Naive B cell (primary cell): ENCODE data around the gene ATAD3B. TPM values are rescaled to one million over a fixed set of nuclear protein-coding genes. Genes with fewer than 3 reads are reported as not detected.
"Not testable (repeated sequence)": the region's sequence is repeated elsewhere in the genome, so short reads cannot be mapped to it uniquely, and the experiment has no call there.

Experiments
- ATAC-seq, 2 donors: fragments of 150-1000 bp; cut with Tn5 transposase; 2 replicates each; pipeline ENCODE4 v1.10.0; 2021; ENCODE audit warnings: low read depth in 2 of 2, mild to moderate bottlenecking in 2 of 2, moderate library complexity in 2 of 2
- DNase-seq: peaks from one replicate; pipeline ENCODE4 v3.0.0; 2022
- H3K27ac Mint-ChIP-seq, 6 donors: one replicate each; pipeline ENCODE4 v1.8.0; 2020 to 2022; ENCODE audit warnings: mild to moderate bottlenecking in 6 of 6, mixed read lengths in 6 of 6, moderate library complexity in 5 of 6, inconsistent platforms in 2 of 6
- H3K27me3 Mint-ChIP-seq, 3 donors: one replicate each; pipeline ENCODE4 v1.8.0; 2021 to 2022; ENCODE audit warnings: mixed read lengths in 3 of 3, mild to moderate bottlenecking in 1 of 3
- H3K36me3 Mint-ChIP-seq, 2 donors: one replicate each; pipeline ENCODE4 v1.8.0; 2020 to 2022; ENCODE audit warnings: mixed read lengths in 2 of 2, inconsistent platforms in 1 of 2, mild to moderate bottlenecking in 1 of 2
- H3K4me1 Mint-ChIP-seq, 3 donors: one replicate each; pipeline ENCODE4 v1.8.0; 2020 to 2022; ENCODE audit warnings: mixed read lengths in 3 of 3, inconsistent platforms in 1 of 3, mild to moderate bottlenecking in 1 of 3, moderate library complexity in 1 of 3
- H3K4me3 Mint-ChIP-seq, 8 donors: one replicate each; pipeline ENCODE4 v1.8.0; 2020 to 2022; ENCODE audit warnings: mild to moderate bottlenecking in 8 of 8, mixed read lengths in 8 of 8, moderate library complexity in 8 of 8, inconsistent platforms in 2 of 8
- H3K9me3 Mint-ChIP-seq, 7 donors: one replicate each; pipeline ENCODE4 v1.8.0; 2020 to 2022; ENCODE audit warnings: mixed read lengths in 7 of 7, mild to moderate bottlenecking in 5 of 7, inconsistent platforms in 2 of 7, moderate library complexity in 1 of 7
- polyA plus RNA-seq, 6 donors: library from polyadenylated mRNA; unstranded; fragments of 300-500 nt; fragmentation: Illumina TruSeq; gene quantifications; one replicate each; pipeline ENCODE4 v1.2.3, GENCODE V29; 2021; ENCODE audit warnings: low read depth in 6 of 6

ATAD3B gene
- polyA plus RNA-seq, 6 donors from 2014 or later: 0.20 to 10.2 (median 2.9) TPM

- Mint-ChIP-seq H3K27me3 (peaks cover 12 to 78% (median 36%) of the 10 kb centered on the region in 3 donors), H3K4me3 (peak overlapping the region in 1 of 8 donors; percentile 77)
- not testable (repeated sequence) for H3K27ac Mint-ChIP-seq, DNase-seq, H3K9me3 Mint-ChIP-seq, ATAC-seq, H3K4me1 Mint-ChIP-seq, H3K36me3 Mint-ChIP-seq
Measured at GRCh38 chr1:1428967-1429366, 42.6 kb upstream of the ATAD3B start.

GRCh38 chr1:1429671-1430073 lies 41.9 kb upstream of the ATAD3B start:
- no peak overlapping the region for H3K4me3 Mint-ChIP-seq
- H3K27me3 Mint-ChIP-seq: peaks cover 8 to 78% (median 36%) of the 10 kb centered on the region in 3 donors
- H3K27ac Mint-ChIP-seq: no peak overlapping the region
- peaks cover 4 to 15% (median 6%) of the 10 kb centered on the region in 3 donors for H3K4me1 Mint-ChIP-seq
- H3K9me3 Mint-ChIP-seq: peaks cover 0 to 4% (median 0%) of the 10 kb centered on the region in 7 donors
- no peak for ATAC-seq
- no peak for DNase-seq
- H3K36me3 Mint-ChIP-seq: no peaks in the 10 kb centered on the region

GRCh38 chr1:1430114-1430982 lies 41.2 kb upstream of the ATAD3B start:
- no peak for ATAC-seq
- H3K9me3 Mint-ChIP-seq: peaks cover 0 to 4% (median 0%) of the 10 kb centered on the region in 7 donors
- no peak for DNase-seq
- no peak overlapping the region for H3K27ac Mint-ChIP-seq
- H3K36me3 Mint-ChIP-seq: no peaks in the 10 kb centered on the region
- H3K27me3 Mint-ChIP-seq: peaks cover 8 to 78% (median 42%) of the 10 kb centered on the region in 3 donors
- H3K4me3 Mint-ChIP-seq: no peak overlapping the region
- peaks cover 9 to 21% (median 10%) of the 10 kb centered on the region in 3 donors for H3K4me1 Mint-ChIP-seq

- peaks cover 9 to 22% (median 11%) of the 10 kb centered on the region in 3 donors for H3K4me1 Mint-ChIP-seq
- peaks cover 0 to 4% (median 0%) of the 10 kb centered on the region in 7 donors for H3K9me3 Mint-ChIP-seq
- ATAC-seq (no peak), DNase-seq (no peak)
- H3K36me3 Mint-ChIP-seq: no peaks in the 10 kb centered on the region
- no peak overlapping the region for H3K4me3 Mint-ChIP-seq
- H3K27me3 Mint-ChIP-seq: peaks cover 8 to 72% (median 35%) of the 10 kb centered on the region in 3 donors
- no peak overlapping the region for H3K27ac Mint-ChIP-seq
Measured at GRCh38 chr1:1430992-1431844, 40.3 kb upstream of the ATAD3B start.

GRCh38 chr1:1431845-1432273 lies 39.7 kb upstream of the ATAD3B start:
- H3K27ac Mint-ChIP-seq: no peak overlapping the region
- H3K27me3 Mint-ChIP-seq: peaks cover 8 to 72% (median 30%) of the 10 kb centered on the region in 3 donors
- H3K4me3 Mint-ChIP-seq: no peak overlapping the region
- DNase-seq: no peak
- peaks cover 0 to 4% (median 0%) of the 10 kb centered on the region in 7 donors for H3K9me3 Mint-ChIP-seq
- ATAC-seq: no peak
- peaks cover 12 to 21% (median 14%) of the 10 kb centered on the region in 3 donors for H3K4me1 Mint-ChIP-seq
- H3K36me3 Mint-ChIP-seq: no peaks in the 10 kb centered on the region

- H3K27ac Mint-ChIP-seq: no peak overlapping the region
- peaks cover 11 to 21% (median 12%) of the 10 kb centered on the region in 3 donors for H3K4me1 Mint-ChIP-seq
- no peaks in the 10 kb centered on the region for H3K36me3 Mint-ChIP-seq
- peaks cover 0 to 4% (median 0%) of the 10 kb centered on the region in 7 donors for H3K9me3 Mint-ChIP-seq
- peak overlapping the region in 2 of 8 donors; percentile 32 to 53 for H3K4me3 Mint-ChIP-seq
- no peak for ATAC-seq
- H3K27me3 Mint-ChIP-seq: peaks cover 8 to 72% (median 30%) of the 10 kb centered on the region in 3 donors
- no peak for DNase-seq
Measured at GRCh38 chr1:1432274-1432950, 39.2 kb upstream of the ATAD3B start.

GRCh38 chr1:1432951-1433803 lies 38.4 kb upstream of the ATAD3B start:
- DNase-seq (no peak), ATAC-seq (no peak)
- H3K4me3 Mint-ChIP-seq: peak overlapping the region in 3 of 8 donors; percentile 32 to 74 (median 53)
- H3K9me3 Mint-ChIP-seq: peaks cover 0 to 4% (median 0%) of the 10 kb centered on the region in 7 donors
- H3K27me3 Mint-ChIP-seq: peaks cover 8 to 71% (median 29%) of the 10 kb centered on the region in 3 donors
- H3K27ac Mint-ChIP-seq: peak overlapping the region in 1 of 6 donors; percentile 62
- peaks cover 11 to 21% (median 12%) of the 10 kb centered on the region in 3 donors for H3K4me1 Mint-ChIP-seq
- H3K36me3 Mint-ChIP-seq: no peaks in the 10 kb centered on the region

GRCh38 chr1:1433804-1434130 lies 37.8 kb upstream of the ATAD3B start:
- no peak for DNase-seq
- H3K9me3 Mint-ChIP-seq: no peaks in the 10 kb centered on the region

GRCh38 chr1:1434131-1434823 lies 37.3 kb upstream of the ATAD3B start:
- peak; percentile 45 to 52 for ATAC-seq
- H3K36me3 Mint-ChIP-seq: no peaks in the 10 kb centered on the region
- H3K9me3 Mint-ChIP-seq: no peaks in the 10 kb centered on the region
- H3K4me3 Mint-ChIP-seq: peak overlapping the region in 5 of 8 donors; percentile 21 to 74 (median 39)
- H3K27me3 Mint-ChIP-seq: peaks cover 3 to 67% (median 22%) of the 10 kb centered on the region in 3 donors
- H3K4me1 Mint-ChIP-seq: peaks cover 8 to 17% (median 8%) of the 10 kb centered on the region in 3 donors
- DNase-seq: peak; percentile 35
- H3K27ac Mint-ChIP-seq: peak overlapping the region in 1 of 6 donors; percentile 47

More at GRCh38 chr1:1433804-1434130, 37.8 kb upstream of the ATAD3B start:
- peak in 1 of 2 donors; percentile 6 for ATAC-seq
- Mint-ChIP-seq H3K27me3 (peaks cover 3 to 71% (median 23%) of the 10 kb centered on the region in 3 donors), H3K27ac (peak overlapping the region in 1 of 6 donors; percentile 62), H3K4me3 (peak overlapping the region in 2 of 8 donors; percentile 44 to 74), H3K36me3 (no peaks in the 10 kb centered on the region), H3K4me1 (peaks cover 8 to 17% (median 8%) of the 10 kb centered on the region in 3 donors)

- peaks cover 8 to 17% (median 8%) of the 10 kb centered on the region in 3 donors for H3K4me1 Mint-ChIP-seq
- peak overlapping the region in 1 of 6 donors; percentile 47 for H3K27ac Mint-ChIP-seq
- H3K9me3 Mint-ChIP-seq: no peaks in the 10 kb centered on the region
- no peak for ATAC-seq
- DNase-seq: no peak
- H3K36me3 Mint-ChIP-seq: no peaks in the 10 kb centered on the region
- H3K27me3 Mint-ChIP-seq: peaks cover 3 to 62% (median 17%) of the 10 kb centered on the region in 3 donors
- H3K4me3 Mint-ChIP-seq: peak overlapping the region in 7 of 8 donors; percentile 52 to 79 (median 71)
Measured at GRCh38 chr1:1434824-1435105, 36.8 kb upstream of the ATAD3B start.

GRCh38 chr1:1435106-1435903 lies 36.3 kb upstream of the ATAD3B start, which contains the start of gene VWA1:
Gene VWA1 (plus strand): TSS chr1:1435690. CDS start chr1:1435749, 59 bp downstream.
- H3K4me1 Mint-ChIP-seq: peaks cover 8 to 17% (median 8%) of the 10 kb centered on the region in 3 donors
- H3K4me3 Mint-ChIP-seq: peak within 1 kb of the TSS in 7 of 8 donors; percentile 64 to 88 (median 74)
- DNase-seq (peak; percentile 65), ATAC-seq (peak; percentile 73 to 75)
- peaks cover 3 to 56% (median 14%) of the 10 kb centered on the region in 3 donors for H3K27me3 Mint-ChIP-seq
- H3K27ac Mint-ChIP-seq: peak within 1 kb of the TSS in 1 of 6 donors; percentile 47
- no peaks in the 10 kb centered on the region for H3K9me3 Mint-ChIP-seq
- no peaks in the 10 kb centered on the region for H3K36me3 Mint-ChIP-seq
